ENCODE results near the gene TIMM44.

Gene TIMM44

DNA sequence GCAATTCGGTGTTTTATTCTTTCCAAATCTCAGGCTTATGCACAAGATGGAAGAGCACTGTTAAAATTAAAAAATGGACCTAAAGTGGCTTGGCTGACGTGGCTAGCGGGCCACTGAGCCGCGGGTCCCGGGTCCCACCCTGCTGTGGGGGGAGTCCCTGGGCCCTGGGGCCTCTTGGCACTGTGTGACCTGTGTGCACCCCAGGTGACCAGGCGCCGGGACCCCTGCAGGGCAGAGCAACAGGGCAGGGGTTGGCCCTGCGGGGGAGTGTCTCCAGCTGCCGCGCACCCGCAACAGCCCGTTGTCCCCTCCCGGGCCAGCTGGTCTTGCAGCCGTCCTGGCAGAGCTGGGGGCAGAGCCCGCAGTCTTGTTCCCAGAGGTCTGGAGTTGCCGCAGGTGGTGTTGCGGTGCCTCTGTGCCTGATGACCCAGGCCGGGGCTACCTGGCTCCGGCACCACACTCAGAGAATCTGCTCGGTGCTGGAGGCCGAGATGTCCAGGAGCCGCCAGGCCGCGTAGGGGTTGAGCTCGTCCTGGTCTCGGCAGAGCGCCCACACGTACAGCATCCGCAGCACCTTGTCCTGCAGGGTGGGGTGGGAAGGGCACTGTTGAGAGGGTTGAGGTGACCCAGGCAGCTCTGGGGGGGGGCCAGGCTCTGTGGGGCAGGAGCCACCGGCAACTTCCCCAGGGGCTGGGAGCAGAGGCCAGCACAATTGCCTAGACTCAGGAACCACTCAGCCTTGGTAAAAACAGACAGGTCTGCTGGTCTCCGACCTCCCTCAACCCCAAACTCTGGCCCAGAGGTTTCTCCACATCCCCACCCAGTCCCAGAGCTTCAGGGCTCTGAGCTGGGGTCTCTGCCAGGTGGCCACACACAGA is 16.5 kb downstream of the TIMM44 start:
- Histone ChIP-seq H3K27me3 (peaks cover 0 to 12% (median 0%) of the 10 kb centered on the region in 11 experiments; a peak in 4 of 22 replicates), H3K4me3 (no peak overlapping the region), H3K36me3 (peaks cover 26 to 58% (median 48%) of the 10 kb centered on the region in 11 experiments), H3K4me2 (peak overlapping the region in 7 of 11 experiments; percentile 77 to 96 (median 88); a peak in 8 of 22 replicates), H3K9ac (peak overlapping the region in 2 of 11 experiments; percentile 47 to 56; a peak in 1 of 22 replicates), H4K20me1 (peaks cover 0 to 88% (median 82%) of the 10 kb centered on the region in 11 experiments; a peak in 21 of 22 replicates), H3K27ac (no peak overlapping the region), H3K9me3 (replicated peaks in 1 of 11) (no peaks in the 10 kb centered on the region), H3K4me1 (peaks cover 42 to 69% (median 61%) of the 10 kb centered on the region in 10 experiments)
- TF ChIP-seq Cebpa-rat (IDR thresholded peaks at IDR 0.05) = no peak

DNA sequence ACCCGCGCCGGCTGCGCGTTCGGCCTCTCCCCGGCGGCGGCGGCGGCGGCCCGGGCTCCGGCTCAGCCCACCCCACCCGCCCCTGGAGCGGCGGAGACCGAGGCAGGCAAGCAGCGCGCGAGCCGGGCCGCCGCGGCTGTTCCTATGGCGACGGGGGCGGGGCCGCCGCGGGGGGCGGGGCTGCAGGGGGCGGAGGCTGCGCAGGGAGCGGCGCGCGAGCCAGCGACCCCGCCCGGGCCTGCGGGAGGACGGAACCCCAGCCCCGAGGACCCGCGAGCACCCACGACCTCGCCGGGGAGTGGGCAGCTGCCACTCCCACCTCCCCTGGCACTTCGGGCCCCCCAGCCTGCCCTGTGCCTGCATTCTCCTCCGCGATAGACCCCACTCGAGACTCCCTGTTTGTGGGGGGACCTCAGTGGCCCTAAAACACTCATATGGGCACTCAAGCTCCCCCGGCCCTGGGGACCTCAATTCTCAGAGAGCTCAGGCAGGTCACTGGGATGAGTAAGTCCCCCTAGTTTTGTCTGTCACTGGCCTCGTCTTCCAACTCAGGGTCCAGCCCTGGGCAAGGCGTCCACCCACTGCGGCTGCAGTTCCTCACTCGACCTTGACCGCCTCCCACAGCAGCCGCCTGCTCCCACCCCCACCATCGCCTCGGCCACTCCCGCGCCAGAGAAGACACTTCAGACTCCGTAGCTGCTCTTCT is 17.3 kb downstream of the TIMM44 start, which contains the start of gene CTXN1:
Gene CTXN1 (minus strand): TSS at position 115 of the 706 bp plus-strand sequence. CDS start 597 bp downstream, outside the sequence.
- H3K4me3 ChIP-seq = peak within 1 kb of the TSS; percentile 54 to 68 (median 59)
- peak within 1 kb of the TSS; percentile 28 to 78 (median 62); a peak in 19 of 22 replicates for H3K9ac ChIP-seq
- H3K27me3 ChIP-seq = peaks cover 0 to 12% (median 0%) of the 10 kb centered on the region in 11 experiments; a peak in 4 of 22 replicates
- H3K9me3 ChIP-seq (replicated peaks in 1 of 11) = no peaks in the 10 kb centered on the region
- peaks cover 21 to 54% (median 40%) of the 10 kb centered on the region in 11 experiments for H3K36me3 ChIP-seq
- peaks cover 0 to 88% (median 82%) of the 10 kb centered on the region in 11 experiments; a peak in 21 of 22 replicates for H4K20me1 ChIP-seq
- H3K4me2 ChIP-seq = peak within 1 kb of the TSS; percentile 91 to 98 (median 94)
- H3K4me1 ChIP-seq = peaks cover 46 to 69% (median 61%) of the 10 kb centered on the region in 10 experiments
- no peak for TF ChIP-seq Cebpa-rat (IDR thresholded peaks at IDR 0.05)
- H3K27ac ChIP-seq = peak within 1 kb of the TSS in 6 of 11 experiments; percentile 39 to 67 (median 52); a peak in 9 of 22 replicates

DNA sequence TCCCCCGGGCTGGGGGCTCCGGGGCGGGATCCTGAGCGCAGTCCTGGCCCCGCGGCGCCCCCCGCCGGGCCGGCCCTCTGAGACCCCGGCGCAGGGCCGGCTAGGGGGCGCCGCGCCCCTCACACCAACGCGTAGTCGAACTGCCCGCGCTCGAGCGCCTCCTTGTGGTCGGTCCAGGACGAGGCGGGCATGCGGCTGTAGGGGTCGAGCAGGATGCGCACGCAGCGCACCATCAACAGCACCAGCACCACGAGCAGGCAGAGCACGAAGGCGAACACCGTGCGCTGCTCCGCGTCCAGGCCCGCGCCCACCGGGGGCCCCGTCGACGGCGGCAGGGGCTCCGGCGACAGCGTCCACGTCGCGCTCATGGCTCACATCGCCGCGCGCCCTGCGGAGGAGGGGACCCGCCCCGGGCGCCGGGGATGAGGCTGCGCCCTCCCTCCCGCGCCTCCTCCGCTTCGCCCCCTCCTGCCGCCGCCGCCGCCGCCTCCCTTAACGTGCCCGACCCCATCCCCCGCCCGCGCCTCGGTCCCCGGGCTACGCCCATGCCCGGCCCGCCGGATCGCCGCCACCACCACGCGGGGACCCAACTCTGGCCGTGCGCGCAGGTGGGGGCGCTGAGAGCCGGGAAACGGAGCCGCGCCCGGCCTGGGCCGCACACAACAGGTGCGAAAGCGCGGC is 18.2 kb downstream of the TIMM44 start:
- H3K27ac ChIP-seq = peak overlapping the region in 6 of 11 experiments; percentile 39 to 67 (median 52); a peak in 9 of 22 replicates
- H3K36me3 ChIP-seq = peaks cover 13 to 45% (median 32%) of the 10 kb centered on the region in 11 experiments
- no peak for TF ChIP-seq Cebpa-rat (IDR thresholded peaks at IDR 0.05)
- H3K27me3 ChIP-seq = peaks cover 0 to 12% (median 0%) of the 10 kb centered on the region in 11 experiments; a peak in 4 of 22 replicates
- no peaks in the 10 kb centered on the region for H3K9me3 ChIP-seq (replicated peaks in 1 of 11)
- peak overlapping the region; percentile 28 to 78 (median 62); a peak in 19 of 22 replicates for H3K9ac ChIP-seq
- peak overlapping the region; percentile 54 to 68 (median 59) for H3K4me3 ChIP-seq
- H3K4me1 ChIP-seq = peaks cover 38 to 64% (median 56%) of the 10 kb centered on the region in 10 experiments
- H3K4me2 ChIP-seq = peak overlapping the region; percentile 91 to 98 (median 94)
- peaks cover 0 to 83% (median 76%) of the 10 kb centered on the region in 11 experiments; a peak in 21 of 22 replicates for H4K20me1 ChIP-seq

DNA sequence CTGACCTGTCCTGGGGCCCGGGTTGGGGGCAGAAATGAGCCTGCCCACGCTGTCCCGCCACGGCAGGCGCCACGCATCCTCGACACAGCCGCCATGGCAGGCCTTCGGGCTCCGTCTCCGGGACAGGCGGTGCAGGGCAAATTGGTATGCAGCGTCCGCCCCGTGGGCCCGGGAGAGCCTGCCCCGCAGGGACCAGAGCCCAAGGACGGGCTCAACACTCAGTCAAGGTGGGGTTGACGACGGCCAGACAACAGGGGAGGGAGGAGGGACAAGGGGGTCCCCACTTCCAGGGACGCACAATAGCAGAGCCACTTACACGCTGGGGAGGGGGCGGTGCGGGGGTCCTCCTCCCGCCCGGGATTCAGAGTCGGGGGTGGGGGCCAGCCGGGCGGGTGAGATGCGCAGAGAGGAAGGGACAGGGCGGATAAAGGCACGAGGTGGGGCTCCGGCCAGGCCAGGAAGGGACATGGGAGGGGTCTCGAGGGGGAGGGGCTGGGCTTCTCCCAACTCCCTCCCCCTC is 18.8 kb downstream of the TIMM44 start:
- peak overlapping the region in 6 of 11 experiments; percentile 48 to 78 (median 62); a peak in 6 of 22 replicates for H3K9ac ChIP-seq
- peaks cover 0 to 79% (median 73%) of the 10 kb centered on the region in 11 experiments; a peak in 21 of 22 replicates for H4K20me1 ChIP-seq
- peak overlapping the region; percentile 91 to 98 (median 94) for H3K4me2 ChIP-seq

DNA sequence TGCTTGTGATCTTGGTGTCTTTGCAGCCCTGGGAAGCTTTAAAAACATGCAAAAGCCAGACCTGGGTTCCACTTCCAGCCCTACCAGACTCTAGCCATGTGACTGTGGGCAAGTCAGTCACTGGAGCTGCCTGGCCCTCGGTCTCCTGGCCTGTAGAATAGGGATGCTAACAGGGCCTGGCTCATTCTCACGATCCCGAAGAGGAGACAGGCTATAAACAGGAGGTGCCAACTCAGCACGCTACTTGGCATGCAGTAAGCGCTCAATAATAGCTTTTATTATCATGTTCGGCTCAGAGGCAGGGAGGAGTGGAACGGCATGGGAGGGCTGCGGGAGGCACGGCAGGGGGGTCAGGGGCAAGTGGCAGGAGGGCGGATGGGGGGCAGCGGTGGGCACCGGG is 19.2 kb downstream of the TIMM44 start:
- Histone ChIP-seq H3K9ac (peak overlapping the region in 4 of 11 experiments; percentile 18 to 56 (median 38); a peak in 4 of 22 replicates), H3K4me3 (no peak overlapping the region), H3K4me1 (peaks cover 42 to 61% (median 53%) of the 10 kb centered on the region in 10 experiments), H3K4me2 (peak overlapping the region; percentile 38 to 96 (median 91)), H3K36me3 (peaks cover 13 to 41% (median 28%) of the 10 kb centered on the region in 11 experiments; a peak in 21 of 22 replicates), H3K9me3 (replicated peaks in 1 of 11) (no peaks in the 10 kb centered on the region), H4K20me1 (peaks cover 0 to 79% (median 69%) of the 10 kb centered on the region in 11 experiments; a peak in 21 of 22 replicates), H3K27ac (no peak overlapping the region), H3K27me3 (peaks cover 7 to 18% (median 8%) of the 10 kb centered on the region in 11 experiments)
- TF ChIP-seq Cebpa-rat (IDR thresholded peaks at IDR 0.05) = no peak

More for the DNA sequence above, 18.8 kb downstream of the TIMM44 start:
- no peak for TF ChIP-seq Cebpa-rat (IDR thresholded peaks at IDR 0.05)
- no peak overlapping the region for H3K27ac ChIP-seq
- H3K9me3 ChIP-seq (replicated peaks in 1 of 11) = no peaks in the 10 kb centered on the region
- peaks cover 2 to 14% (median 3%) of the 10 kb centered on the region in 11 experiments for H3K27me3 ChIP-seq
- H3K4me1 ChIP-seq = peaks cover 37 to 61% (median 53%) of the 10 kb centered on the region in 10 experiments
- peak overlapping the region in 9 of 10 experiments; percentile 54 to 68 (median 60); a peak in 15 of 20 replicates for H3K4me3 ChIP-seq
- peaks cover 13 to 41% (median 28%) of the 10 kb centered on the region in 11 experiments; a peak in 21 of 22 replicates for H3K36me3 ChIP-seq

DNA sequence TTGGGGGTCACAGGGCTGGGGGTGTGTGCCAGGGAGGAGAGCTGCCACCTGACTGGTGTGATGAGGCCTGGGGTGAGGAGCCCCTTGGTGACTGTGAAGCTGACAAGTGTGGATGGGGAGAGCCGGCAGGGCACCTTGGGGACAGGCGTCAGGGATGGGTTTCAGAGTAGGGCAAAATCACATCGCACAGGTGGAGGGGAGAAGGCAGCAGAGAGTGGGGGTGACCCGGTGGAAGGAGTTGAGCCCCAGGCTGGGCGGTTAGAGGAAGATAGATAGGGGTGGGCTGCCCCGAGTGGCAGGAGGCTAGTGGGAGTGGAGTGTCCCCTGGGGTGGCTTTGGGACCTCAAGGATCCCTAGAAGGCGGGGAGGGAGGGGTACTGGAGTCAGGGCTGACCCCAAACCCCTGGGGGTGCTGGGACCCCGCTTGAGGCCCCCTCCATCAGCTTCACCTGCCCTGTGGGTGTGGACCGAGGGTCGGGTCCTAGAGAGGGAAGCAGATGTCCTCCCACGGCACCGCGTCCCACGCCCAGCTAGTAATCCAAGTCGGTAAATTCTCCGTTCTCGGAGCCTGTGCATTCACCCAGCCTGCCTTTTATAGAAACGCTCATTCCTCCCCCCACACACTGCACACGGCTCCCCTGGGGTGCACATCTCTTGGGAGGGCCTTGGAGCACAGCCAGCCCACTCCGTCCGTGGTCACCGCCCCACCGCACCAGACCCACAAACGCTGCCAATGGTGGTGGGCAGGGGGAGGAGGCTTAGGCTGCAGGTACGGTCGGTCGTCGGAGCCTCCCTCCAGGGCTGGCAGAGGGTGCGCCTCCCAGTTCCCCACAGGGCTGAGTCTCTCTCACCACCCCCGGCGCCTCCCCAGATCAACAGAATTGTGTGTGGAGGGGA is 19.9 kb downstream of the TIMM44 start:
- H3K9me3 ChIP-seq (replicated peaks in 1 of 11) = no peaks in the 10 kb centered on the region
- H3K36me3 ChIP-seq = peaks cover 13 to 38% (median 26%) of the 10 kb centered on the region in 11 experiments; a peak in 21 of 22 replicates
- TF ChIP-seq Cebpa-rat (IDR thresholded peaks at IDR 0.05) = no peak
- peaks cover 49 to 62% (median 53%) of the 10 kb centered on the region in 10 experiments for H3K4me1 ChIP-seq
- H3K27me3 ChIP-seq = peaks cover 14 to 25% (median 15%) of the 10 kb centered on the region in 11 experiments
- peak overlapping the region in 6 of 11 experiments; percentile 18 to 85 (median 39); a peak in 9 of 22 replicates for H3K9ac ChIP-seq
- peak overlapping the region; percentile 38 to 96 (median 63) for H3K4me2 ChIP-seq
- H4K20me1 ChIP-seq = peaks cover 0 to 79% (median 65%) of the 10 kb centered on the region in 11 experiments; a peak in 21 of 22 replicates
- H3K27ac ChIP-seq = no peak overlapping the region
- no peak overlapping the region for H3K4me3 ChIP-seq

DNA sequence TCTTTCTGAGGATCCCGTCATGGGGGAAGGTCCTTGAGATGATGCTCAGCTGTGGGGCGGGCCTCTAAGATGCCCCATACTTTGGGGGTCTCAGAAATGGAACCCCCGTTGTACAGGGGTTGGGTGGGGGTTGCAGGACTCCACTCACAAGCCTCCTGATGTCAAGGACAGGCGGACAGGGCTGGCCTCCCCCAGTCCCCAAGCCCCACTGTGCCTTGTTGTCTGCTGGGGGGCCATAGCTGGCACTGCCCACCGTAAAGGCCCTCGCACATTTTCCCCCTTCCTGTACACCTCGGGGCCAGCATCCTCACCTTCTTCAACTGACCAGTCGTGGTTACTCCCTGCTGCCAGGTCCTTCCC is 20.6 kb downstream of the TIMM44 start:
- peak overlapping the region in 4 of 11 experiments; percentile 91 to 100 (median 100); a peak in 5 of 22 replicates for H3K4me2 ChIP-seq
- H3K27ac ChIP-seq = no peak overlapping the region
- H3K36me3 ChIP-seq = peaks cover 13 to 33% (median 22%) of the 10 kb centered on the region in 11 experiments; a peak in 21 of 22 replicates
- peaks cover 54 to 68% (median 58%) of the 10 kb centered on the region in 10 experiments for H3K4me1 ChIP-seq
- H4K20me1 ChIP-seq = peaks cover 0 to 78% (median 62%) of the 10 kb centered on the region in 11 experiments; a peak in 21 of 22 replicates
- peak overlapping the region in 2 of 11 experiments; percentile 52 to 85; a peak in 3 of 22 replicates for H3K9ac ChIP-seq
- peaks cover 21 to 33% (median 22%) of the 10 kb centered on the region in 11 experiments for H3K27me3 ChIP-seq
- no peaks in the 10 kb centered on the region for H3K9me3 ChIP-seq (replicated peaks in 1 of 11)
- TF ChIP-seq Cebpa-rat (IDR thresholded peaks at IDR 0.05) = no peak
- H3K4me3 ChIP-seq = no peak overlapping the region
